ENCODE results near the gene SPACA6. TPM values are rescaled to one million over a fixed set of nuclear protein-coding genes. Genes with fewer than 3 reads are reported as not detected.

The SPACA6 gene
- total and polyA plus RNA-seq, 2 of the 8 experiments (the other 6 are each of a cell fraction or from before 2014, with no cell fraction given) = 7.1 to 7.5 TPM

DNA sequence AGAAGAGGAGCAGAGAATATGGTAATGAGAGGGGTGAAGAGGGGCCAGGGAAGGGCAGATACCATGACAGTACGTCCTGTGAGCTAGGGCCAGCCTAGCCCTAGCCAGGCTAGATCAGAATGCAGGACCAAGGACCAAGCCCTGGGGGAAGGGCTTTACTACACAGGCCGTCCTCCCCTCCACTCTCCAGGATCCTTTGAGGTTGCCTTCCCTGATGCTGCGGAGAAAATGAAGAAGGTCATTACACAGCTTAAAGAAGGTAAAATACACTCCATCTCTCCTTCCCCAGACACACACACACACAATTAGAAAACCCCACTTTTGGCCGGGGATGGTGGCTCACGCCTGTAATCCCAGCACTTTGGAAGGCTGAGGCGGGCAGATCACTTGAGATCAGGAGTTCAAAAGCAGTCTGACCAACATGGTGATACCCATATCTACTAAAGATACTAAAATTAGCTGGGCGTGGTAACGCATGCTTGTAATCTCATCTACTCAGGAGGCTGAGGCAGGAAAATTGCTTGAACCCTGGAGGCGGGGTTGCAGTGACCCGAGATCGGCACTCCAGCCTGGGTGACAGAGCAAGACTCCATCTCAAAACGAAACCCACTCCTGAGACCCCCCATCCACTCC, 8.5 kb downstream of the SPACA6 start:
- Histone ChIP-seq H3K56ac (replicated peaks; ENCODE audit: insufficient read length, low read depth, low read length) (no peak overlapping the region), H2BK120ac (replicated peaks; ENCODE audit: low read depth, low read length) (no peak overlapping the region), H3K14ac (ENCODE audit: insufficient read length) (no peak overlapping the region), H2AK5ac (ENCODE audit: low read depth, low read length) (no peak overlapping the region), H4K8ac (ENCODE audit: extremely low read depth, insufficient read depth, low read length) (no peak overlapping the region; the same call in 1 of the 2 replicates), H4K91ac (replicated peaks; ENCODE audit: insufficient read length, low read length) (no peak overlapping the region), H4K20me1 (replicated peaks in 1 of 2; ENCODE audit: control insufficient read depth in 1 of 2, insufficient read depth in 2 of 2, low read length in 2 of 2) (peaks cover 0 to 3% of the 10 kb centered on the region in 2 experiments), H3K27me3 (replicated peaks in 1 of 4; ENCODE audit: control insufficient read depth in 3 of 4, extremely low read depth in 1 of 4, insufficient read depth in 3 of 4, low read length in 3 of 4) (no peaks in the 10 kb centered on the region), H3K9me3 (ENCODE audit: insufficient read depth in 2 of 2, low read depth in 1 of 2, low read length in 1 of 2) (no peaks in the 10 kb centered on the region), H2BK20ac (ENCODE audit: low read length) (no peak overlapping the region), H3K4ac (replicated peaks; ENCODE audit: insufficient read length, low read depth, low read length) (no peak overlapping the region), H3K23me2 (ENCODE audit: low read depth, low read length) (peaks cover 20% of the 10 kb centered on the region), H3K4me2 (ENCODE audit: insufficient read depth in 1 of 2, low read depth in 2 of 2, low read length in 2 of 2) (peak overlapping the region; percentile 90 to 96), H4K5ac (ENCODE audit: insufficient read length, low read depth, low read length) (no peak overlapping the region), H3K4me1 (replicated peaks in 1 of 4; ENCODE audit: control insufficient read depth in 3 of 4, insufficient read depth in 4 of 4, low read length in 3 of 4) (peaks cover 0 to 11% (median 5%) of the 10 kb centered on the region in 4 experiments; a peak in 6 of 7 replicates), H2BK5ac (ENCODE audit: low read depth, low read length) (no peak overlapping the region), H3K79me2 (ENCODE audit: control insufficient read depth in 1 of 2, insufficient read depth in 2 of 2, low read length in 2 of 2) (no peaks in the 10 kb centered on the region), H3K4me3 (ENCODE audit: extremely low read depth in 1 of 4, insufficient read depth in 2 of 4, low read depth in 3 of 4, low read length in 4 of 4) (peak overlapping the region; percentile 69 to 75 (median 70)), H3K23ac (ENCODE audit: insufficient read length) (no peak overlapping the region), H3K36me3 (ENCODE audit: control insufficient read depth in 2 of 4, insufficient read depth in 4 of 4, low read length in 3 of 4) (0 out of 8 replicates have a peak, but pooled peaks cover 0 to 4% (median 0%) of the 10 kb centered on the region in 4 experiments), H3K27ac (ENCODE audit: low read depth, low read length) (no peak overlapping the region; the same call in 1 of the 2 replicates), H3K18ac (ENCODE audit: extremely low read depth, low read length) (no peak overlapping the region), H3K79me1 (ENCODE audit: low read depth, low read length) (no peaks in the 10 kb centered on the region), H2AFZ (ENCODE audit: low read length) (no peak overlapping the region), H3K9ac (replicated peaks in 1 of 4; ENCODE audit: extremely low read depth in 1 of 4, low read depth in 3 of 4, low read length in 3 of 4) (peak overlapping the region in 1 of 4 experiments; percentile 21; a peak in 1 of 7 replicates), H2BK12ac (ENCODE audit: low read depth, low read length) (peak overlapping the region; percentile 39; the same call in 1 of the 2 replicates), H2BK15ac (ENCODE audit: low read length) (no peak overlapping the region)
- no peak for DNase-seq (ENCODE audit: low read depth in 1 of 2, low spot score in 2 of 2)
- POLR2A ChIA-PET (ENCODE audit: partially characterized antibody) = interaction anchor here (1.8 to 4.0 kb wide), 2 partner anchors 11 to 14 kb away, joined by 8 to 28 read pairs; no protein-coding TSS in a partner anchor
- WGBS, 2 experiments (ENCODE audit: extremely low coverage in 1 of 2, insufficient coverage in 1 of 2, insufficient read length in 1 of 2, insufficient replicate concordance in 2 of 2, low coverage in 1 of 2, low lambda C conversion rate in 2 of 2, missing lambda C conversion rate in 1 of 2) = 78% methylated on average over 12 of the region's 12 CpGs; no CpG with 5 or more reads in 1 of the 2 experiments
- CTCF ChIA-PET (ENCODE audit: partially characterized antibody) = interaction anchor here (0.9 to 2.5 kb wide), 3 partner anchors 8 to 76 kb away, joined by 3 to 6 read pairs (median 4); no protein-coding TSS in a partner anchor
- FAIRE-seq = no peak
- TF ChIP-seq CTBP2 (IDR thresholded peaks at IDR 0.05; ENCODE audit: borderline replicate concordance, insufficient read depth, insufficient read length, low read length) (no peak), EZH2 (IDR thresholded peaks at IDR 0.05; ENCODE audit: low read depth, low read length, severe bottlenecking) (no peak), ZNF274 (IDR thresholded peaks at IDR 0.05; ENCODE audit: borderline replicate concordance, extremely low read depth, low read length) (no peak), SUZ12 (IDR thresholded peaks at IDR 0.05; ENCODE audit: low read length) (no peak), MAFK (IDR thresholded peaks at IDR 0.05; ENCODE audit: low read depth, low read length) (no peak), GTF2F1 (IDR thresholded peaks at IDR 0.05; ENCODE audit: borderline replicate concordance, low read depth, low read length) (no peak)
- TF ChIP-seq, protein P1, sequence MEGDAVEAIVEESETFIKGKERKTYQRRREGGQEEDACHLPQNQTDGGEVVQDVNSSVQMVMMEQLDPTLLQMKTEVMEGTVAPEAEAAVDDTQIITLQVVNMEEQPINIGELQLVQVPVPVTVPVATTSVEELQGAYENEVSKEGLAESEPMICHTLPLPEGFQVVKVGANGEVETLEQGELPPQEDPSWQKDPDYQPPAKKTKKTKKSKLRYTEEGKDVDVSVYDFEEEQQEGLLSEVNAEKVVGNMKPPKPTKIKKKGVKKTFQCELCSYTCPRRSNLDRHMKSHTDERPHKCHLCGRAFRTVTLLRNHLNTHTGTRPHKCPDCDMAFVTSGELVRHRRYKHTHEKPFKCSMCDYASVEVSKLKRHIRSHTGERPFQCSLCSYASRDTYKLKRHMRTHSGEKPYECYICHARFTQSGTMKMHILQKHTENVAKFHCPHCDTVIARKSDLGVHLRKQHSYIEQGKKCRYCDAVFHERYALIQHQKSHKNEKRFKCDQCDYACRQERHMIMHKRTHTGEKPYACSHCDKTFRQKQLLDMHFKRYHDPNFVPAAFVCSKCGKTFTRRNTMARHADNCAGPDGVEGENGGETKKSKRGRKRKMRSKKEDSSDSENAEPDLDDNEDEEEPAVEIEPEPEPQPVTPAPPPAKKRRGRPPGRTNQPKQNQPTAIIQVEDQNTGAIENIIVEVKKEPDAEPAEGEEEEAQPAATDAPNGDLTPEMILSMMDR (IDR thresholded peaks at IDR 0.05; ENCODE audit: control extremely low read depth in 1 of 3, insufficient read depth in 1 of 3, low read depth in 1 of 3, low read length in 3 of 3) = no peak
- TF ChIP-seq, protein P2, sequence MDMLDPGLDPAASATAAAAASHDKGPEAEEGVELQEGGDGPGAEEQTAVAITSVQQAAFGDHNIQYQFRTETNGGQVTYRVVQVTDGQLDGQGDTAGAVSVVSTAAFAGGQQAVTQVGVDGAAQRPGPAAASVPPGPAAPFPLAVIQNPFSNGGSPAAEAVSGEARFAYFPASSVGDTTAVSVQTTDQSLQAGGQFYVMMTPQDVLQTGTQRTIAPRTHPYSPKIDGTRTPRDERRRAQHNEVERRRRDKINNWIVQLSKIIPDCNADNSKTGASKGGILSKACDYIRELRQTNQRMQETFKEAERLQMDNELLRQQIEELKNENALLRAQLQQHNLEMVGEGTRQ (IDR thresholded peaks at IDR 0.05; ENCODE audit: low read length) = no peak
